Fibroblast of skin of left quadriceps (primary cell): ENCODE results near the gene OSGEP.
"Not testable (repeated sequence)": the region's sequence is repeated elsewhere in the genome, so short reads cannot be mapped to it uniquely, and the experiment has no call there.

Experiments used
- DNase-seq, 2 experiments: peaks; one replicate each; pipeline ENCODE4 v3.0.0-alpha.2; 2013; ENCODE audit warnings: low read depth in 2 of 2

The OSGEP gene

GRCh38 chr14:20469890-20470602 lies 15.4 kb upstream of the OSGEP start:
- DNase-seq, result no peak

DNA sequence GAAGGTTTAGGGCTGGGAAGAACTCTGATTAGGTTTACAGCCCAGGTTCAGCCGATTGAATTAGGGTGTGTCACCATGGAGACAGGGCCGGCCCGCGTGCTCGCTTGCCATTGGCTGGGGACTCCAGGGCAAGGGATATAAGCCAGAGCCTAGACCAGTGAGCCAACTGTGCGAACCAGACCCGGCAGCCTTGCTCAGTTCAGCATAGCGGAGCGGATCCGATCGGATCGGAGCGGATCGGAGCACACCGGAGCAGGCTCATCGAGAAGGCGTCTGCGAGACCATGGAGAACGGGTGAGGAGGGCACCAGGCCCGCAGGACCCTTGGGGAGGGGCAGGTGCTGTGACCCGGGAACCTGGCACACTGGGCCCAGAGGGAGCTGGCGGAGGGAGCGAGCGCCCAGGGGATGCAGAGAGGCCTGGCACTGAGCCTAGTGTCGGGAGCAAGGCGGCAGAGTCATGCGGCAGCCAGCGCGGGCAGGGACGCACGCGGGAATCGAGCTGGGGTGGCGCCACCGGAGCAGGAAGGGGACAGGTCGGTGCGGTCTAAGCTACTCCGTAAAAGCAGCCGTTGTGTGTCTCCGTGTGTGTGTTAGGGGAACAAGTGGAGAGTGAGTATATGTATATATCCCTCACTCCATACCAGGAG lies 14.8 kb upstream of the OSGEP start, which contains the start of gene PNP:
Gene PNP (plus strand): TSS at position 165 of the 648 bp plus-strand sequence. CDS start 119 bp downstream, at position 284.
- DNase-seq, result peak; percentile 54 to 55

DNA sequence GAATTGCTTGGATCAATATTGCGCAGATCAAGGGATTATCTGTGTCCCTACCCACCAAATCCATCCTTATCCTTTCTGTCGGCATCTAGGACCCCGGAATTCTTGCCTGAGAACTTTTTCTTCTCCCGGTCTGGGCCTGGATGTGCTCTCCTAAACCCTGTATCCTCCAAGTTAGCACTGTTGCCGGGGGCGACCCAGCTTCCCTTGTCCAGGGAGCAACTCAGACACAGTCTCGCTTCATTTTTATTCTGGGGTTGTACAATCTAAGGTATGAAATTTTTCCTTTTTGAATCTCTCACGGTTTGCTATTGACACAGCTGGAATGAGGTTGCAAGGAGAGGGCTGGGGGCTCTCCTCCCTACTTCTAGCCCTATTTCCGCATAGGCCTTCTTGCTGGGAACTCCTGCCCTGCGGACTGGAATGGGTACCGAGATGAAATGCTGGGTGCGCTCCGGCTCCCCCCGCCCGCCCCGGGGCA lies 14.2 kb upstream of the OSGEP start:
- DNase-seq, result no peak

GRCh38 chr14:20461225-20462141 lies 6.9 kb upstream of the OSGEP start, which contains the start of gene PIP4P1:
Gene PIP4P1, minus strand, starts transcription at chr14:20461434. Its CDS starts 109 bp downstream, at chr14:20461325.
- DNase-seq, result peak; percentile 100

DNA sequence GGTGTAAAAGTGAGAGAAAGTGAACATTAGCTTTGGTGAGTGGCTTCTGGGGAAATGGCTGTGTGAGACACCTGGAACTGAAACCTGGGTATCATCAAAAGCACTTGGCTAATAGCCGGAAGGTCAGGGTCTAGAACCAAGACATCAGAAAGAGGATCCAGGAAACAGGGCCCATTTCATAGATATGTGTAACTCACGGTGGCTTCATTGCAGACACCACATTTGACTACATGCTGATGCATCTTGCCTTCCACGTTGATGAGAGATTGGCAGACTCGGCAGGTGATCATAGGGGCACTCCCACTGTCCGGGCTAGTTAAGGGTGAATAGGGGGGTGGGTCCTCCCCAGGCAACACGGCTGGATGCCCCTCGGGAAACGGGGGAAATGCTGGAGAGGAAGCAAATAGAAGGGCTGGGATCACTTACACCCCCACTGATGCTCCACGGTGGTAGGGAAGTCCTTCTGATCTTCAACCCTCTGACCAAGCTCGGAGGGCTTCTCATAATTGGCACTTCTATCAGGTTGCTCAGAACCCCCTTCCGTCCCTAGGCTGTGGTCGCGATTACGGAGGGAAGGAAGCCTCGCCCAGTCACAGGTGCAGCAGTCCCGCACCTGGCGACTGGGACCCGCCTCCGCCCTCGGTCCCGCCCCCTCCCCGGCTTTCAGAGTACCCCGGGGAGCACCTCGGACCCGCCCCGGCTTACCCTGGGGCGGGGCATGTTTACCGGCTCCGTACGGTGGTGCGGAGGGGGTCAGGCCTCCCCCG lies 6.0 kb upstream of the OSGEP start:
- DNase-seq, result no peak

DNA sequence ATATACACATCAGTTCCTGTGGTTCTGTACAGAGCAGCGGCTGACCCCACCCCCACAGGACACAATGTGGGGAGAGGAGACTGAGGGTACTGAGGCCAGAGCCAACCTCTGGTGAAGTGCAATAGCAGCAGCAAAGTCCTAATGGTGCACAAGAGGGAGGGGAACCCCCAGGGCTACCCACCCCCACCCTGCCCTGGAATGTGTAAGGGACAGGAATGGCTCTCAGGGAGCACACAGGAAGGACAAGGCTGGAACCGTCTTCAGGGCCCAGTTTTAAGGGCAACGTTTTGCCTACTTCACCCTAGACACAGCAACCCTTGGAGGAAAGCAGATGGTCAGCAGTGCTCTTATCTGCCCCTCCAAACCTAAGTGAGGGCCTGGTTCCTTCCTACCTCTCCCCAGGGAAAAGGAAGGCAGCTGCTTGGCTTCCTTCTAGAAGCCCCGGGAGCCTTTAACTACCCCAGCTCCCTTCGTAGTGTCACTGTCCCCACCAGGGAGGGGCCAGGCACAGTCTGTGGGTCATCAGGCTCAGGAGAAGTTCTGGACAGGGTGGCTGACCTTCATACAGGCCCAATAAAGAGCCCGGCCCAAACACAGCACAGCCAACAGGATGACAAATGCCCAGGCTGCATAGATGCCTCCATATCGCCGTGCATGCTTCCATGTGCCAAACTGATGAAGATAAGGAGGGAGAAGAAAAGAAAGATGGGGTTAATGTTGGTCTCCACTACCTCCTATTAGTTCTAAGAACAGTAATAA lies 3.6 kb upstream of the OSGEP start:
- DNase-seq, result no peak

GRCh38 chr14:20456971-20457370 lies 2.4 kb upstream of the OSGEP start:
- no peak for DNase-seq

DNA sequence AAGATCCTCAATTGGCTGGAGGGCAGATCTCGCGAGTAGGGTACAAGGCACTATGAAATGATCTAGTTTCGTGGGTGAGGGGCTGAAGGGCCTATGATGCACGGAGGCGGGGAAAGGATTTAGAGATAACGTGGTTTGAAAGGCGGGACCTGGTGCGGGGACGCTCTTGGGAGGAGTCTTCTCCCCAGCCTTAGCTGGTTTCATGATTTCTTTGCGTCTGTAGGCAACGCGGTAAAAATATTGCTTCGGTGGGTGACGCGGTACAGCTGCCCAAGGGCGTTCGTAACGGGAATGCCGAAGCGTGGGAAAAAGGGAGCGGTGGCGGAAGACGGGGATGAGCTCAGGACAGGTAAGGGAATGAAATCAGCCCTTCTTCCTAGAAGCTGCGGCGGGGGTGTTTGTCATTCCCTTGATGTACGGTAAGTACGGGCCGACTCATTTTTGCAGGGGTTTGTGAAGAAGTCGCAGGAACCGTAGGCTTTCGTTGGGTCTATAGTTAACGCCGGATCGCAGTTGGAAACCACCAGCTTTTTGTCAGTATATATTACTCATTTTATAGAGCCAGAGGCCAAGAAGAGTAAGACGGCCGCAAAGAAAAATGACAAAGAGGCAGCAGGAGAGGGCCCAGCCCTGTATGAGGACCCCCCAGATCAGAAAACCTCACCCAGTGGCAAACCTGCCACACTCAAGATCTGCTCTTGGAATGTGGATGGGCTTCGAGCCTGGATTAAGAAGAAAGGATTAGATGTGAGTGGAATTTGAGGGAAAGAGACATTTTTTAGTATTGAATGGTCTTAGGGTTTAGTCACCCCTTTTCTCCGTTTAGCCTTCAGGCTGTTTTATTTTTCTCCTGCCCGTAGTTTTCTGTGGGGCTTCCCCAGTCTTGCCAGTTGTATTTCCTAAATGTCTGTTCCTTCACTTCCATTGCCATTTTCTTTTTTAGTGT lies 1.0 kb upstream of the OSGEP start:
- no peak for DNase-seq

DNA sequence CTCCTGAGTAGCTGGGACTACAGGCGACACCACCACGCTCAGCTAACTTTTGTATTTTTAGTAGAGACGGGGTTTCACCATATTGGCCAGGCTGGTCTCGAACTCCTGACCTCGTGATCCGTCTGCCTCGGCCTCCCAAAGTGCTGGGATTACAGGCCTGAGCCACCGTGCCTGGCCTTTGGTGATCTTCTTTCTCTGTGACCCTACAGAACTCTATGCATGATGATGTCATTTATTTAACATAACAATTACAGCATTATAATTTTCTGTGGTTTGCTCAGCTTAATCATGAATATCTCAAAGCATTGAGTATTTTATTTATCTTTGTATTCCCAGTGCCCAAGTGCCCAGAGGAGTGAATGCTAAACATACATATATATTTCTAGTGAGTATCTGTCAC lies 1.8 kb downstream of the OSGEP start:
- not testable (repeated sequence) for DNase-seq

GRCh38 chr14:20446889-20447288 lies 7.7 kb downstream of the OSGEP start:
- DNase-seq, result no peak

GRCh38 chr14:20443650-20444049 lies 11.0 kb downstream of the OSGEP start:
- not testable (repeated sequence) for DNase-seq

DNA sequence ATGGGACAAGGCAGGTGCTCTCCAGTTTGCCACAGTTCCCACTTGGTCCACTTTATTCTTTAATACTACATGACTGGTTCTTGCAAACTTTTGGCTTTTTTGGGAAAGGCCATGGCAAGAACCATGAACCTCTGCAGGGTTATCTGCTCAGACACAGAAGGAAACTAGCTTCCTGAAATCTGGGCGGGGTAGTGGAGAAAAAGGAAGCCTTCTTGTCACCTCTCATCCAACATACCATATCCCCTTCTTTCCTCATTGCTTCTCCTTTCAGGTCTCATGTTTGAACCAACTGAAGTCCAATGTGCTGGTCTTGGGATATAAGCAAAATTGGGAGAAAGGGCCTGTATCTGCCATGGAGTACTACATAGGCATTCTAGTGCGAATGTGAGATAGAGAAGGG lies 13.2 kb downstream of the OSGEP start:
- no peak for DNase-seq

- no peak for DNase-seq
Observed at GRCh38 chr14:20440882-20441281, 13.7 kb downstream of the OSGEP start.

DNA sequence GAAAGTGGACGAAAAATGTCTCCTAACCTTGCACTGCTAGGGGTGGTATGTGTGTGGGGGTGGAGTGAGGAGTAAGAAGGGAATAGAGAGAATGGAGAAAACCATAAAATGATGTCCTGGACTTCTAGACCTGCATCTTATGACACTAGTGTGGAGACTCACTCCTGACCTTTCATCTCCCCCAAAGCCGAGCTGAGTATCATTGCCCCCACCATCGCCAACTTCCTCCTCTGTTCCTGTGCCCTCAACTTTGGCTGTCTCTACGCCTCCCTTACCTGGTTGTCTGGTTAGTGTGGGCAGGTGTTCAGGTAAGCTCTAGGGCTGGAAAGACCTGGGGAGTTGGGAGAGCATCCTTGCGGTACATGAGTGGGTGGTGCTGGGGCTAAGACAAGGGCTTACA lies 14.1 kb downstream of the OSGEP start:
- no peak for DNase-seq

DNA sequence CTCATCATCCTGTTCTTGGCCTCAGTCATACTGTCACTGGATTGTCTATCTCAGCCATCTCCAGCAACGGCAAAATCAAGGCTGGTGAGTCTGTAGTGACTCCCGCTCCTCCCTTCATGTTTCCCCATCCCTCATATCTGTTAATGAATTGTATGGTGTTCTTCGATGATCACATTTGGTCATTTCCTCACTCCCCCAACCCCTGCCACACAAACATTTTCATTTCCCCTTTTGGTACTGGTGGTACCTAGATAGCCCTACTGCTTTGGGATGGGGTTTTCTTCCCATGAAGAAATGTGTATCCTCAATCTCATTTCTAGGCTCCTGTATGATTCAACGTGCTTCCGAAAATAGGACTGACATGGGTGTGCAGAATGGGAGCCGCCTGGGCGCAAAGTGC lies 15.9 kb downstream of the OSGEP start:
- no peak for DNase-seq

GRCh38 chr14:20436363-20436755 lies 18.3 kb downstream of the OSGEP start:
- peak; percentile 29 to 39 for DNase-seq

- no peak for DNase-seq
Observed at GRCh38 chr14:20435582-20436362, 18.8 kb downstream of the OSGEP start, which contains the start of gene KLHL33. Gene KLHL33, minus strand, starts transcription at chr14:20436166. Its CDS starts 355 bp downstream, at chr14:20435811.
